ENCODE measurements around the gene RAD51D. TPM values are rescaled to one million over a fixed set of nuclear protein-coding genes. Genes with fewer than 3 reads are reported as not detected.
A peak's percentile ranks its signal among the peaks of the same experiment; 100 is the strongest.

RAD51D gene
- total RNA-seq, 1 donor from 2014 or later = 4.6 TPM

GRCh38 chr17:35052780-35053179 is 66.9 kb downstream of the RAD51D start:
- Histone ChIP-seq H3K27me3 (ENCODE audit: low read depth) (no peaks in the 10 kb centered on the region), H3K4me3 (no peak overlapping the region), H3K27ac (replicated peaks) (no peak overlapping the region), H3K36me3 (no peaks in the 10 kb centered on the region), H3K4me1 (peaks cover 32% of the 10 kb centered on the region), H3K9me3 (replicated peaks) (no peaks in the 10 kb centered on the region)
- TF ChIP-seq CTCF (IDR thresholded peaks at IDR 0.05; ENCODE audit: borderline replicate concordance) = no peak
- no peak for DNase-seq
- intact Hi-C loops (cut with micrococcal nuclease) = no loop called here

- intact Hi-C loops (cut with micrococcal nuclease) = no loop called here
- Histone ChIP-seq H3K27me3 (ENCODE audit: low read depth) (no peaks in the 10 kb centered on the region), H3K9me3 (replicated peaks) (no peaks in the 10 kb centered on the region), H3K27ac (replicated peaks) (peak overlapping the region; percentile 62), H3K4me3 (no peak overlapping the region), H3K36me3 (no peaks in the 10 kb centered on the region), H3K4me1 (peaks cover 32% of the 10 kb centered on the region)
- no peak for DNase-seq
- TF ChIP-seq CTCF (IDR thresholded peaks at IDR 0.05; ENCODE audit: borderline replicate concordance) = no peak
Observed at GRCh38 chr17:35052241-35052610, 67.4 kb downstream of the RAD51D start.

GRCh38 chr17:35051579-35052240 is 68.0 kb downstream of the RAD51D start:
- intact Hi-C loops (cut with micrococcal nuclease) = no loop called here
- peaks cover 32% of the 10 kb centered on the region for H3K4me1 ChIP-seq

GRCh38 chr17:35051183-35051578 is 68.5 kb downstream of the RAD51D start:
- intact Hi-C loops (cut with micrococcal nuclease) = no loop called here
- H3K4me3 ChIP-seq = peak overlapping the region; percentile 7
- no peaks in the 10 kb centered on the region for H3K9me3 ChIP-seq (replicated peaks)
- H3K4me1 ChIP-seq = peaks cover 32% of the 10 kb centered on the region
- DNase-seq = no peak
- TF ChIP-seq CTCF (IDR thresholded peaks at IDR 0.05; ENCODE audit: borderline replicate concordance) = no peak
- H3K27ac ChIP-seq (replicated peaks) = peak overlapping the region; percentile 62
- H3K36me3 ChIP-seq = no peaks in the 10 kb centered on the region
- no peaks in the 10 kb centered on the region for H3K27me3 ChIP-seq (ENCODE audit: low read depth)

More at GRCh38 chr17:35051579-35052240, 68.0 kb downstream of the RAD51D start:
- Histone ChIP-seq H3K9me3 (replicated peaks) (no peaks in the 10 kb centered on the region), H3K36me3 (no peaks in the 10 kb centered on the region), H3K4me3 (peak overlapping the region; percentile 7), H3K27ac (replicated peaks) (peak overlapping the region; percentile 62), H3K27me3 (ENCODE audit: low read depth) (no peaks in the 10 kb centered on the region)
- no peak for DNase-seq
- TF ChIP-seq CTCF (IDR thresholded peaks at IDR 0.05; ENCODE audit: borderline replicate concordance) = no peak

- Histone ChIP-seq H3K4me3 (no peak overlapping the region), H3K4me1 (peaks cover 32% of the 10 kb centered on the region), H3K27ac (replicated peaks) (no peak overlapping the region), H3K9me3 (replicated peaks) (no peaks in the 10 kb centered on the region), H3K36me3 (no peaks in the 10 kb centered on the region), H3K27me3 (ENCODE audit: low read depth) (no peaks in the 10 kb centered on the region)
- no peak for TF ChIP-seq CTCF (IDR thresholded peaks at IDR 0.05; ENCODE audit: borderline replicate concordance)
- intact Hi-C loops (cut with micrococcal nuclease) = no loop called here
- DNase-seq = no peak
Observed at GRCh38 chr17:35050170-35050569, 69.5 kb downstream of the RAD51D start.

Measured in left ventricle myocardium inferior (tissue), 1 donor.